Astrocyte of the cerebellum (primary cell): ENCODE measurements around the gene HES1.

ENCODE experiments used
- DNase-seq: peaks from one replicate; pipeline ENCODE4 v3.0.0-alpha.2; 2011; ENCODE audit warnings: low read depth
- H3K4me3 ChIP-seq: 2 replicates; pipeline ENCODE4 v1.5.1; 2011; ENCODE audit warnings: mild to moderate bottlenecking, low read depth, low read length, moderate library complexity
- in situ Hi-C: cut with HindIII; loops from 2 replicates; pipeline ENCODE4 v1.10.0; 2017; ENCODE audit warnings: low sequenced_read_pairs
- TF ChIP-seq, protein P1 (sequence below): IDR thresholded peaks from 2 replicates; pipeline ENCODE4 v1.5.1; 2012; ENCODE audit warnings: low read length, low read depth, moderate library complexity, mild to moderate bottlenecking; ENCODE audit errors: missing control alignments

The HES1 gene

DNA sequence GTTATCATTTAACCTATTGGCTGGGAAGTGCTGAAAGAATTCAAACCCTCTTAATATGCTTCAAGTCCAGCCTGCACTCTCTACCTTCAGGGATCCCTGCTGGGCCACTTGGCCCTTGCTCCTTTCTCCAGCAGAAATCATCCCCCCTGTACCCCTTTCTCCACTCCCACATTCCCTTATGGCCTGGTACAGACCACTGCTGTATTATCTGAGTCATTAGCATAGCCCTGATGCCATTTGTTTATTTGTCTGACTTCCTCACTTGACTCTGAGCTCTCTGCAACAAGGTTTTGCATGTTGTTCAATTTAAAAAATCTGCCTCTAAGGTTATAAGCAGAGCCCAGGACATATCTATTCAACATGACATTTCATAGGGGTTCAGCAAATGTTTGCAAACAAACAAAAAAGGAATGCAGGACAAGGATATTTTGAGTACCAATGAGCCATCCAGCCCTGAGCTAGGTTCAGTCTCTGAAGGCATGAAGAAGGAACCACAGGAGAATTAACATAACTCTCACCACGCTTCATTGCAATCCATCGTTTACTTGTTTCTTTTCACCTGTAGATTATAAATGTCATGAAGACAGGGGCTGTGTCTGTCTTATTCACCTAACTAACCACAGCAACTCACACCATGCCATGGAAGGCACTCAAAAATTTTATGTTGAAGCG is 26.6 kb upstream of the HES1 start:
- no peak for DNase-seq
- H3K4me3 ChIP-seq: no peak overlapping the region
- TF ChIP-seq, protein P1, sequence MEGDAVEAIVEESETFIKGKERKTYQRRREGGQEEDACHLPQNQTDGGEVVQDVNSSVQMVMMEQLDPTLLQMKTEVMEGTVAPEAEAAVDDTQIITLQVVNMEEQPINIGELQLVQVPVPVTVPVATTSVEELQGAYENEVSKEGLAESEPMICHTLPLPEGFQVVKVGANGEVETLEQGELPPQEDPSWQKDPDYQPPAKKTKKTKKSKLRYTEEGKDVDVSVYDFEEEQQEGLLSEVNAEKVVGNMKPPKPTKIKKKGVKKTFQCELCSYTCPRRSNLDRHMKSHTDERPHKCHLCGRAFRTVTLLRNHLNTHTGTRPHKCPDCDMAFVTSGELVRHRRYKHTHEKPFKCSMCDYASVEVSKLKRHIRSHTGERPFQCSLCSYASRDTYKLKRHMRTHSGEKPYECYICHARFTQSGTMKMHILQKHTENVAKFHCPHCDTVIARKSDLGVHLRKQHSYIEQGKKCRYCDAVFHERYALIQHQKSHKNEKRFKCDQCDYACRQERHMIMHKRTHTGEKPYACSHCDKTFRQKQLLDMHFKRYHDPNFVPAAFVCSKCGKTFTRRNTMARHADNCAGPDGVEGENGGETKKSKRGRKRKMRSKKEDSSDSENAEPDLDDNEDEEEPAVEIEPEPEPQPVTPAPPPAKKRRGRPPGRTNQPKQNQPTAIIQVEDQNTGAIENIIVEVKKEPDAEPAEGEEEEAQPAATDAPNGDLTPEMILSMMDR: no peak
- in situ Hi-C loops: no loop called here

DNA sequence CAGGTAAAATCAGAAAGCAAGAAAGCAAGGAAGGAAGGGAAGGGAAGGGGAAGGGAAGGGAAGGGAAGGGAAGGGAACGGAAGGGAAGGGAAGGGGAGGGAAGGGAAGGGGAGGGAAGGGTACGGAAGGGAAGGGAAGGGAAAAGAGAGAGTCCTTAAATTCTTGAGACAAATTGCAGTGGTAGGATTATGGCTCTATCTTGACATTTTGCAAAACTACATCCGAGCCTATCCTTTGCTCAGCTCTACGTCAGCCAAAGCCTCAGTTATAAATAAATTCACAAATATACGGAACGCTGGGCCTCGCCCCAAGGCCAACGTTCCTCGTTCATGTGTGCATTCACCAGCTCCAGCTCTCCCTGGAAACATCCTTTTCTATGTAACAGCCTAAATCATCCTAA is 25.5 kb upstream of the HES1 start:
- no peak for DNase-seq
- TF ChIP-seq, protein P1: no peak
- no peak overlapping the region for H3K4me3 ChIP-seq
- in situ Hi-C loops: no loop called here

DNA sequence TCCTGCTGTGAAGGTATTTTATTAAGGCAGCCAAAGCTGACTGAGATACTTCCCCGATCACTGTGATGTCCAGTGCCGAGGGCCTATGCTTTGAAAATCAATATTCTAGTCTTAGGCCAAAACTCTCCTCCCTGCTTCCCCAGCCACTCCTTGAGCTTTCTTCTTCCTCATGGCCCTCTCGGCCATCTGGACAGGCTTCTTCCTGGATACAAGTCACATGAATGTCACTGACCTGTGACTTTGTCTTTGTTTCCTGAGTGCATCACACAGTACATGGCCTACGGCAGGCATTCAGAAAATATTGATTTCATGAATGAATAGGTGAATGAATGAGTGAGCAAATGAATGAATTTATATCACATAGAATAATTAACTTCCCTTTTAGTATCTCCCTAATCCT is 24.6 kb upstream of the HES1 start:
- no peak overlapping the region for H3K4me3 ChIP-seq
- TF ChIP-seq, protein P1: no peak
- no peak for DNase-seq
- in situ Hi-C loops: no loop called here

DNA sequence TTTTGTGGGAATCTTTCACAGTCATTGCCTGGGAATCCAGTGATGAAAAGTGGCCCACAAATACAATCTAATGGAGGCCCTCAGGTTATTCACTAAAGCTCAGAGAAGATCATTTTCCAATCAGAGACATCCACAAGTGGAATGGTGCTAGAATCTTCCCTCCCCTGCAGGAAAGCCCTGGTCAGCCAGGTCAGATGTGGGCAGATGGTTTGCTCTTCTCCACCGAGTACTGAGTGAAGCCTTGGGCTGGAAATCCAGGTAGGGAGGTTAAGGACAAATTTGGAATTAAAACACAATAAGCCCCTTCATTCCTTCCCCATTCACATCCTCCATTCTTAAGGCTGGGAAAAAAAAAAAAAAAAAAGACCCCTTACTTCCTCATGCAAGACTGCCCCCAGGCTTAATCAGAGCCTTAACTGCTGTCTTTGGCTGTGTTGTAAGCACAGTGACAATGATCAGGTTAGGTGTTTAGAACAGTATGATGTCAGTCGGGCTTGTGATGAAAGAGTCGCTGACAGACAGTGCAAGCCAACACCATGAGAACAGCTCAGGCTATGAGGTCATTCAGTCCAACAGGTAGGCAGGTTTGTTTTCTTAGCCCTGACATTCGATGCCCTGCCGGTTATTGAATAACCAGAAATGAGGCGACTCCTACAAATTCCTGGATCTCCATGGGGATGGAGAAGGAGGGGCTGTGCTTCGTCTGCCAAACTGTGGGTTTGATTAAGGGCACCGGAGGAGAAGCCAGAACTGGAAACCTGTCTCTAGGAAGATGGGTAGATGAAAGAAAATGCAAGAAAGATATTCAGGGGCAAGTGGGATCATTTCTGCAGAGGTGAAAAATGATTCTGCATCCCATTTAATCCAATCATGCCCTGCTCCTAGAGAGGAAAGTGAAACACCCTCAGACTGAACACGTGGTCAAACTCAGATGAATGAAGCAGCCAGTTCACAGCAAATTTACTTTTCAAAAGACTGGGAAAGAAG is 23.5 kb upstream of the HES1 start:
- DNase-seq: no peak
- no peak overlapping the region for H3K4me3 ChIP-seq
- in situ Hi-C loops: no loop called here
- TF ChIP-seq, protein P1: no peak

DNA sequence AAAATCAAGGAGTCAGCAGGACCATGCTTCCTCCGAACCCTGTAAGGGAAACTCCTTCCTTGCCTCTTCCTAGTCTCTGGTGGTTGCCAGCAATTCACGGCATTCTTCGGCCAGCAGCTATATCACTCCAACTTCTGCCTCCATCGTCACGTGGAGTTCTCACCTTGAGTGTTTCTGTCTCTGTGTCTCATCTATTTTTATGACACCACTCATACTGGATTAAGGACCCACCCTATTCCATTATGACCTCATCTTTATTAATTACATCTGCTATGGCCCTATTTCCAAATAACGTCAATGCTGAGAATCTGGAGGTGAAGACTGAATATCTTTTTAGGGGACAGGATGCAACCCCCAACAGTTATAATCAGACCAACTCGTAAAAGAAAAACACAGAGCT is 21.8 kb upstream of the HES1 start:
- TF ChIP-seq, protein P1: no peak
- in situ Hi-C loops: no loop called here
- no peak overlapping the region for H3K4me3 ChIP-seq
- DNase-seq: no peak

DNA sequence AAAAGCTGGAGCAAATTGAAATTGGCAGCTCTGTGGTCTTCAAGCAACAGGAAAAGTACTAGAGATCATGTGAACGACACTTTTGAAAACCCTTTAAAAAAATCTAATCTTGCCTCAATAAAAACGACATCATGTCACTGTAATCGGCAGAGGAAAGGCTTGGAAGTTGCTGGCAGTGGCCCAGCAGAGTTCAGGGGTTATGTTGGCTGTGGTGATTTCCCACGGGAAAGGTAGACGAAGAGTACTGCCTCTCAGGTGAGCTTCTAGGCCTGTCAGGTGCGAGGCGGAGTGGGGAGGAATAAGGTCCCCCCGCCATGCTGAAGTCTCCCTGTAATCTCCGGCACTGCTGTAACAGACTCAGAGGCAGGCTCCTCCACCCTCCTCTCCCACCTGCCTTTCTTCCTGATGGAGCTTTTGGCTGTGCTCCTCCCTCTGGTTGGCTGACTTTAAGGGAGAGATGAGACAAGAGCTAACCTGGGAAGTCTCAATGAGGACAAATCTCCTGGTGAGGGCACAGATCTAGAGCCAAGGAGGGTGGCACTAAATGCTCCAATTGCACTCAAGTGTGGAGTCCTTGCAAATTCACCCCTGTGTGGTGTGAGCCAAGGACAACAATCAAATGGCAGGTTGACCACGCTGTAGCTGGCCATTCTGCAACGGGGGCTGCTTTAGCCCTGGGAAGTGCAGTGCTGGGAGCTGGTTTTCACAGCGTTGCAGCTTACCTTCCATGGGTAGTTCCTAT is 18.7 kb upstream of the HES1 start:
- TF ChIP-seq, protein P1: no peak
- no peak overlapping the region for H3K4me3 ChIP-seq
- in situ Hi-C loops: no loop called here
- DNase-seq: no peak
